HG02943 (cell line): ENCODE measurements around the gene ZBTB21.

Source experiments
- ATAC-seq: cut with Tn5 transposase; IDR thresholded peaks from one replicate; pipeline ENCODE4 v1.9.1; 2021; ENCODE audit warnings: mild to moderate bottlenecking, low read depth, moderate library complexity; ENCODE audit not compliant: unreplicated experiment

The ZBTB21 gene

GRCh38 chr21:42040411-42041180 lies 30.4 kb upstream of the ZBTB21 start:
- ATAC-seq = no peak

GRCh38 chr21:42039911-42040351 lies 29.8 kb upstream of the ZBTB21 start:
- no peak for ATAC-seq

- no peak for ATAC-seq
Measured at GRCh38 chr21:42039470-42039901, 29.3 kb upstream of the ZBTB21 start.

- ATAC-seq = no peak
Measured at GRCh38 chr21:42038826-42039425, 28.8 kb upstream of the ZBTB21 start.

- no peak for ATAC-seq
Measured at GRCh38 chr21:42038393-42038792, 28.2 kb upstream of the ZBTB21 start.

- ATAC-seq = no peak
Measured at GRCh38 chr21:42037943-42038342, 27.8 kb upstream of the ZBTB21 start.

GRCh38 chr21:42037516-42037915 lies 27.4 kb upstream of the ZBTB21 start:
- no peak for ATAC-seq

- no peak for ATAC-seq
Measured at GRCh38 chr21:42036313-42036712, 26.2 kb upstream of the ZBTB21 start.

GRCh38 chr21:42032968-42033367 lies 22.8 kb upstream of the ZBTB21 start:
- ATAC-seq = no peak

GRCh38 chr21:42032266-42032665 lies 22.1 kb upstream of the ZBTB21 start:
- no peak for ATAC-seq

GRCh38 chr21:42031816-42032215 lies 21.7 kb upstream of the ZBTB21 start:
- no peak for ATAC-seq

- no peak for ATAC-seq
Measured at GRCh38 chr21:42031241-42031640, 21.1 kb upstream of the ZBTB21 start.

- ATAC-seq = no peak
Measured at GRCh38 chr21:42030311-42030710, 20.2 kb upstream of the ZBTB21 start.

- ATAC-seq = no peak
Measured at GRCh38 chr21:42028766-42029425, 18.7 kb upstream of the ZBTB21 start.

- no peak for ATAC-seq
Measured at GRCh38 chr21:42027822-42028765, 17.9 kb upstream of the ZBTB21 start.

GRCh38 chr21:42027085-42027821 lies 17.1 kb upstream of the ZBTB21 start:
- ATAC-seq = no peak

GRCh38 chr21:42026082-42026435 lies 15.9 kb upstream of the ZBTB21 start:
- ATAC-seq = no peak

- no peak for ATAC-seq
Measured at GRCh38 chr21:42025376-42026081, 15.4 kb upstream of the ZBTB21 start.

GRCh38 chr21:42022906-42023305 lies 12.7 kb upstream of the ZBTB21 start:
- ATAC-seq = no peak
